ENCODE measurements around the gene ARSI. TPM values are rescaled to one million over a fixed set of nuclear protein-coding genes. Genes with fewer than 3 reads are reported as not detected.

ARSI gene
- total and polyA plus RNA-seq, 2 of the 4 experiments (the other 2 are of a cell fraction), result 14.8 to 15.2 TPM

DNA sequence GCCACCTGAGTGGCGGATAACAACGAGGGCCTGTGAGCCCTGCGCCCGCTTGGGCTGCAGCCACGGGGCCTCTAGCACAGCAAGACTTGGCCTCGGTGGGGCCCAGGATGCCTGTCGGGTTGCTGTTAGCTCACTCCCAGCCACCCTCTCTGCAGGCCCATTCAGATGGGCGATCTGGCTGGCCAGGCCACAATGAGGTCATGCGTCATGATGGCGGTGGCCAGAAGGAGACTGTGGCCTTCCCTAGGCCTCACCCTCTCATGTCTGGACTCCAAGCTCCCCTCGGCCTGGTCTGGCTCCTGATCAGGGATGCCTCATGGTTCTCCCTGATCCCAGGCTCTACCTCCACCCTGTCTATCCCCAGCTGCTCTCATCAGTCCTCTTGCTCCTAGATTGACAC is 35.8 kb upstream of the ARSI start:
- Histone ChIP-seq H2AFZ (replicated peaks; ENCODE audit: low read length, poor library complexity) (no peak overlapping the region), H4K20me1 (ENCODE audit: insufficient read depth, low read length) (no peaks in the 10 kb centered on the region), H3K79me1 (ENCODE audit: low read depth in 1 of 2, low read length in 2 of 2) (no peaks in the 10 kb centered on the region), H3K36me3 (ENCODE audit: control insufficient read depth, insufficient read depth, low read length) (no peaks in the 10 kb centered on the region), H3K23ac (ENCODE audit: low read depth, low read length) (no peak overlapping the region), H3K4me3 (ENCODE audit: insufficient read depth, low read depth, low read length) (no peak overlapping the region), H3K18ac (ENCODE audit: low read depth, low read length) (no peak overlapping the region), H3K4me2 (ENCODE audit: low read depth, low read length) (no peak overlapping the region), H3K9ac (ENCODE audit: low read depth, low read length) (no peak overlapping the region), H3K9me1 (ENCODE audit: insufficient read depth, low read length) (peaks cover 6% of the 10 kb centered on the region), H3K56ac (ENCODE audit: extremely low read depth, insufficient read depth, low read length) (no peak overlapping the region), H2BK5ac (ENCODE audit: low read depth, low read length, poor library complexity, severe bottlenecking) (no peak overlapping the region), H2AK5ac (ENCODE audit: low read depth, low read length) (no peak overlapping the region; the same call in 1 of the 2 replicates), H3K14ac (replicated peaks; ENCODE audit: low read depth, low read length) (no peak overlapping the region), H4K8ac (ENCODE audit: low read depth in 2 of 2, low read length in 2 of 2) (no peak overlapping the region), H3K9me3 (ENCODE audit: control insufficient read depth, insufficient read depth, low read length) (no peaks in the 10 kb centered on the region), H3K4me1 (ENCODE audit: control insufficient read depth, insufficient read depth, low read length) (peaks cover 12% of the 10 kb centered on the region), H3K27ac (ENCODE audit: insufficient read depth, low read length) (no peak overlapping the region), H4K5ac (ENCODE audit: low read depth, low read length) (no peak overlapping the region), H3K4ac (ENCODE audit: low read depth, low read length) (no peak overlapping the region), H2BK120ac (ENCODE audit: low read depth, low read length) (no peak overlapping the region), H2AK9ac (replicated peaks; ENCODE audit: low read depth, low read length, poor library complexity) (no peak overlapping the region), H4K91ac (ENCODE audit: insufficient read depth, low read depth, low read length) (no peak overlapping the region), H2BK15ac (ENCODE audit: low read depth, low read length) (no peak overlapping the region), H2BK20ac (ENCODE audit: low read depth, low read length) (no peak overlapping the region), H3K27me3 (ENCODE audit: control insufficient read depth, insufficient read depth, low read length) (no peaks in the 10 kb centered on the region; the same call in 1 of the 2 replicates)
- WGBS, 2 experiments (ENCODE audit: extremely low coverage in 2 of 2, insufficient read length in 1 of 2), result 94% methylated on average over 8 of the region's 11 CpGs; no CpG with 5 or more reads in 1 of the 2 experiments
- DNase-seq (no peak), ATAC-seq (ENCODE audit: low read depth) (no peak)
- TF ChIP-seq RAD21 (IDR thresholded peaks at IDR 0.05; ENCODE audit: low read length) (no peak), MXI1 (IDR thresholded peaks at IDR 0.05; ENCODE audit: borderline replicate concordance, low read depth, low read length) (no peak), NFE2L2 (IDR thresholded peaks at IDR 0.05; ENCODE audit: low read depth, low read length) (no peak), POLR2A (IDR thresholded peaks at IDR 0.05; ENCODE audit: low read depth, low read length) (no peak), CHD1 (IDR thresholded peaks at IDR 0.05; ENCODE audit: low read depth, low read length) (no peak)
- dilution Hi-C loops (cut with HindIII; ENCODE audit: low sequenced_read_pairs, unreplicated experiment), result no loop called here
- ChIA-PET CTCF (interaction anchor here (0.6 kb wide), 2 partner anchors 19 to 66 kb away, joined by 3 to 6 read pairs; no protein-coding TSS in a partner anchor), POLR2A (ENCODE audit: unreplicated experiment) (no interaction called here)
- BruUV-seq (replicated peaks), result no TSS peak
- in situ Hi-C loops (cut with MboI; ENCODE audit: low sequenced_read_pairs), result no loop called here
- intact Hi-C loops (cut with micrococcal nuclease), result no loop called here
